Measurements from ENCODE around the gene ZBED4. TPM values are rescaled to one million over a fixed set of nuclear protein-coding genes. Genes with fewer than 3 reads are reported as not detected.

Gene ZBED4
- total RNA-seq, 2 donors from 2014 or later, result 9.6 to 17.1 TPM

GRCh38 chr22:49845666-49846459, 7.8 kb upstream of the ZBED4 start:
- no peak for ATAC-seq
- peaks cover 0 to 18% of the 10 kb centered on the region in 2 donors for H3K27me3 ChIP-seq
- peaks cover 21% of the 10 kb centered on the region for H3K4me1 ChIP-seq
- H3K9me3 ChIP-seq, result no peaks in the 10 kb centered on the region
- H3K4me3 ChIP-seq, result no peak overlapping the region
- no peaks in the 10 kb centered on the region for H3K36me3 ChIP-seq (replicated peaks in 1 of 2; ENCODE audit: insufficient read depth in 1 of 2, low read depth in 2 of 2)
- no peak for DNase-seq
- intact Hi-C loops (cut with DNase I), result no loop called here
- no peak for TF ChIP-seq CTCF (IDR thresholded peaks at IDR 0.05)
- TF ChIP-seq POLR2A (IDR thresholded peaks at IDR 0.05), result no peak
- WGBS, 2 donors, result 79% methylated on average over 17 to 19 of the region's 19 CpGs
- H3K27ac ChIP-seq, result no peak overlapping the region

GRCh38 chr22:49847751-49848689, 5.6 kb upstream of the ZBED4 start:
- Histone ChIP-seq H3K36me3 (replicated peaks in 1 of 2; ENCODE audit: insufficient read depth in 1 of 2, low read depth in 2 of 2) (no peaks in the 10 kb centered on the region), H3K9me3 (no peaks in the 10 kb centered on the region), H3K27ac (peak overlapping the region in 1 of 4 donors; percentile 28), H3K4me3 (peak overlapping the region; percentile 40 to 41), H3K4me1 (peaks cover 31% of the 10 kb centered on the region), H3K27me3 (peaks cover 0 to 18% of the 10 kb centered on the region in 2 donors)
- TF ChIP-seq POLR2A (IDR thresholded peaks at IDR 0.05), result peak in 1 of 3 donors; percentile 19
- no peak for TF ChIP-seq CTCF (IDR thresholded peaks at IDR 0.05)
- peak in 3 of 4 donors; percentile 33 to 44 (median 41) for DNase-seq
- intact Hi-C loops (cut with DNase I), result no loop called here
- no peak for ATAC-seq
- WGBS, 2 donors, result 25 to 46% methylated on average over 30 to 55 of the region's 64 CpGs

- no peaks in the 10 kb centered on the region for H3K36me3 ChIP-seq (replicated peaks in 1 of 2; ENCODE audit: insufficient read depth in 1 of 2, low read depth in 2 of 2)
- no peak overlapping the region for H3K27ac ChIP-seq
- ATAC-seq (no peak), DNase-seq (no peak)
- H3K4me1 ChIP-seq, result peaks cover 31% of the 10 kb centered on the region
- TF ChIP-seq POLR2A (IDR thresholded peaks at IDR 0.05) (no peak), CTCF (IDR thresholded peaks at IDR 0.05) (no peak)
- peak overlapping the region; percentile 40 to 41 for H3K4me3 ChIP-seq
- 1% methylated on average over 15 to 40 of the region's 51 CpGs for WGBS, 2 donors
- H3K9me3 ChIP-seq, result no peaks in the 10 kb centered on the region
- H3K27me3 ChIP-seq, result peaks cover 0 to 18% of the 10 kb centered on the region in 2 donors
- intact Hi-C loops (cut with DNase I), result no loop called here
Observed at GRCh38 chr22:49848690-49849160, 4.9 kb upstream of the ZBED4 start.

GRCh38 chr22:49849161-49850020, 4.3 kb upstream of the ZBED4 start:
- Histone ChIP-seq H3K9me3 (no peaks in the 10 kb centered on the region), H3K27me3 (peaks cover 0 to 18% of the 10 kb centered on the region in 2 donors), H3K4me3 (peak overlapping the region in 1 of 2 donors; percentile 40), H3K27ac (no peak overlapping the region), H3K36me3 (replicated peaks in 1 of 2; ENCODE audit: insufficient read depth in 1 of 2, low read depth in 2 of 2) (no peaks in the 10 kb centered on the region), H3K4me1 (peaks cover 31% of the 10 kb centered on the region)
- DNase-seq, result no peak
- 5 to 16% methylated on average over 5 to 44 of the region's 89 CpGs for WGBS, 2 donors
- ATAC-seq, result no peak
- TF ChIP-seq POLR2A (IDR thresholded peaks at IDR 0.05), result no peak
- no peak for TF ChIP-seq CTCF (IDR thresholded peaks at IDR 0.05)
- intact Hi-C loops (cut with DNase I), result loop anchor here (10.0 kb wide), 1 partner anchor 65 kb away; the partner anchor contains the start of genes ALG12 and CRELD2

All from body of pancreas (tissue), 4 donors.